Fibroblast of skin of right biceps (primary cell): ENCODE data around the gene ARFGAP1.

Experiments
- DNase-seq: peaks from one replicate; pipeline ENCODE4 v3.0.0-alpha.2; 2013

The ARFGAP1 gene

GRCh38 chr20:63280929-63281545, 8.4 kb downstream of the ARFGAP1 start:
- no peak for DNase-seq

DNA sequence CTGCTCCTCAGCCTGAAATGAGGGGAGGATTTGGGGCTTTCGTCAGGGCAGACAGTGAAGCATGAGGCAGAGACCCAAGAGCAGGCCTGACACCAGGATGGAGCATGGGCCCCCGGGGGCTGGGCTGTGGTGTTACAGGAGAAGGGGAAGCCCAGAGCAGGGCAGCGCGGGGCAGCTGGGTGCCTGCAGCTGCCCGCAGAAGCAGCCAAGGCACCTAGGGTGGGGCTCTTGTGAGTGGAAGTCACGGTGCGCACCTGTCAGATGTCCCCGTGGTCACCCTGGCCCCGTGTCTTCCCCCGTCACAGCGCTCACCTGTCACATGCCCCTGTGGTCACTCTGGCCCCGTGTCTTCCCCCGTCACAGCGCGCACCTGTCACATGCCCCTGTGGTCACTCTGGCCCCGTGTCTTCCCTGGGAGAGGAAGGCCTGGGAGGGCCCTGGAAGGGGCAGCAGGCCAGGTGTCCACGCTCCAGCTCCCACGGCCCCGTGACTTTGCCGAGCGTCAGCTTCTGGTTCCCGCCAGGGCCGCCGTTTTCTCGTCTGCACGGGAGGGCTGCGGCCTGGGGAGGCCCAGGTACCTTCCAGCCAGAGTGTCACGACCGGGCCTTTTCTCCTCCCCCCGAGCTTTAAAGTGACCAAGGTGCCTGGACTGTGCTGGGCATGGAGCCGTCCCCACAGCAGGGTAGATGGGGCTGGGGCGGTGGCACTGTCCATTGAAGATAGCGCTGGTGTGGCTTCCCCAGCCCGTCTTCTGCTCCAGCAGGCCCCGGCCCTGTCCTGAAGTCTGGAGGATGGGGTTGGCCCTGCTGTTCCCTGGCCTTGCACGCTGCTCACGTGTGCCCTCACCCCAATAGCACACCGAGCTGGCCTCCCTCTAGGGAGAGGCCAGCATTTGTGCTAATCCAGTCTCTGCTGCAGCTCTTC, 9.4 kb downstream of the ARFGAP1 start:
- DNase-seq: no peak

DNA sequence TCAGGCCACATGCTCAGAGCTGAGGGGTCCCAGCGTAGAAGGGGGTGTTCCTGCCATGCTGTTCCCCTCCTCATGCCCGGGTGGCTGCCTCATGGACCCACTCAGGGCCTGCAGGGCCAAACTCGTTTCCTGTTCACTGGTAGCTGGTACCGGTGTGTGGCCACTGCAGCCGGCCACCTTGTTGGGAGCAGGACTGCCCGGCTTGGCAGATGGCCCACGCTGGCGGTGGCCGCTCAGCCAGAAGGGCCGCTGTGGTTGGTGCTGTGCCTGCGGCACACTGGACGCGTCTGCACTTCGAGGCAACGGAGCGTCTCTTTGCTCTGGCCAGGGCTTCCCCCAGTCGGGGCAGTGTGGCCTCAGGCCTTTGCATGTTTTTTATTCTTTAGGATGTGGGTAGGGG, 10.3 kb downstream of the ARFGAP1 start:
- no peak for DNase-seq

- no peak for DNase-seq
These were observed 10.9 kb downstream of the ARFGAP1 start for GRCh38 chr20:63283397-63284082.

DNA sequence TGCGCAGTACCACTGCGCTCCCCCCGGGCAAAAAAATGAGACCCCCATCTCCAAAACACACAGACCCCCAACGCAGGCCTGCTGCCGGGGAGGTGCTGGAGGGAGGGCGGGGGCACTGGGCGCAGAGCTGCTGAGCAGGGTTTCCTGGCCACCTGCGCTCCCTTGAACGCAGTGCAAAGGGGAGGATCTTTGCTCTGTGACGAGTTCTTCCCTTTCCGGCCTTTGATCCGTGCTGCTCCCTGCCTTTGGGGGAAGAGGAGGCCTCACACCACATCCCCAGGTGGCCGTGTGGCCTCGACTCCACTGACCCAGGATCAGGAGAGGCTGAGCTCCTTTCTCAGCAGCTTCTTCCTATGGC, 11.4 kb downstream of the ARFGAP1 start:
- DNase-seq: no peak

- DNase-seq: no peak
These were observed 11.9 kb downstream of the ARFGAP1 start for GRCh38 chr20:63284544-63284949.

DNA sequence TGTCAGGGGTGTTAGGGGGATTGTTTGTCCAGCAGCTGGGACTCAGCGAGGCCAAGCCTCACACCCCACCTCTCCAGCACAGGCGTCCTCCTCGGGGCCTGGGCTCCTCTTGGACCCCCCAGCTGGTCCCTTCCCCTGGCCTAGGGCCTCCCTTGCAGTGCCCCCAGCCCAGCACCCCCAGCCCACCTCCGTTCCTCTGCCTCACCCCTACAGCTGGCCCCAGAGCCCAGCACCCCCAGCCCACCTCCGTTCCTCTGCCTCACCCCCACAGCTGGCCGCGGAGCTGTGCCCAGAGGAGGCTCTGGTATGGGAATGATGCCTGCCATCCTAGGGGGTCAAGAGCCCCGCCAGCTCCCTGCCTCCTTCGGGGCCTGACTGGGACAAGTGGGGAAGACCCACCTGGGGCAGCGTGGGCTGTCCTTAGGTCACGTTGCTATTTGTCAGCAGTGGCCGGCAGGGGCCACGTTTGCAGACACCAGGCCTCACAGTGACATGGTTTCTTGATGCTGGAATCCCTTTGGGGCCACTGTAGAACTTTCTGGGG, 12.4 kb downstream of the ARFGAP1 start:
- DNase-seq: no peak

GRCh38 chr20:63285636-63286615, 13.3 kb downstream of the ARFGAP1 start:
- no peak for DNase-seq

DNA sequence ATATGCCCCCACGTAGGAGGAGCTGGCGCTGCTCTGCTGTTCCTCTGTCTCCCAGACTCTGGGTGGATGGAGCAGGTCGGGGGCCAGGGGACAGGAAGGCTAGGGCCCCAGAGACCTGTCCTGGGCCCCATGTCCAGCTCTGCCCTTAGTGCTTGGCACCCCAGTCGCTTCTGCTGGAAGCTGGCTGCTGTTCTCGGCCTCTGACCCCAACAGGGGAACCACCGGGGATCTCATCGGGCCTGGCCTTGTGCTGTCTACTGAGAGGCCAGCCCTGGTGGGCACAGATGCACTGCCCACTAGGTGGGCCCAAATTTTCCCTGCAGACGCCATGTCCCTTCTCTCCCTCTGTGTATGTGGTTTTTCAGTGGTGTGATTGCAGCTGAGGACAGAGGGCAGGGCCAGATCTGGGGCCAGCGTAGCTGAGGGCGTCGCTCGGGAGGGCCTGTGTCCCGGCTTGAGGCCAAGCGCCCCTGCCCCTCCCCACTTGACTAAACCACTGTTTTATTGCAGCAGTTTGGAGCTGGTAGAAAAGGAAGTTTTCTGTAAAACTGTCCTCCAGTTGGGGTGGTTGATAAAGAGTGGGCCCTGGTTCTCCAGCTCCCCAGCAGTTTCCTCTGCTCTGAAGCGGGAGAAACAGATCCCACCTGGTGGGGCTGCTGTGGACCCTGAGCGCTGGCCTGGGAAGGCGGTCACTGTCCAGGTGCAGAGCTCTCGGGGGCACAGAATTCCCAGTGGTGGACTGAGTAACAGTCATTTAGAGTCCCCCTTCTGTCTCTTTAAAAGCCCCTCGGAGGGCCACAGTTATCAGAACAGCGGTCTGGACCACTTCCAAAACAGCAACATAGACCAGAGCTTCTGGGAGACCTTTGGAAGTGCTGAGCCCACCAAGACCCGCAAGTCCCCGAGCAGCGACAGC, 14.4 kb downstream of the ARFGAP1 start:
- DNase-seq: no peak

DNA sequence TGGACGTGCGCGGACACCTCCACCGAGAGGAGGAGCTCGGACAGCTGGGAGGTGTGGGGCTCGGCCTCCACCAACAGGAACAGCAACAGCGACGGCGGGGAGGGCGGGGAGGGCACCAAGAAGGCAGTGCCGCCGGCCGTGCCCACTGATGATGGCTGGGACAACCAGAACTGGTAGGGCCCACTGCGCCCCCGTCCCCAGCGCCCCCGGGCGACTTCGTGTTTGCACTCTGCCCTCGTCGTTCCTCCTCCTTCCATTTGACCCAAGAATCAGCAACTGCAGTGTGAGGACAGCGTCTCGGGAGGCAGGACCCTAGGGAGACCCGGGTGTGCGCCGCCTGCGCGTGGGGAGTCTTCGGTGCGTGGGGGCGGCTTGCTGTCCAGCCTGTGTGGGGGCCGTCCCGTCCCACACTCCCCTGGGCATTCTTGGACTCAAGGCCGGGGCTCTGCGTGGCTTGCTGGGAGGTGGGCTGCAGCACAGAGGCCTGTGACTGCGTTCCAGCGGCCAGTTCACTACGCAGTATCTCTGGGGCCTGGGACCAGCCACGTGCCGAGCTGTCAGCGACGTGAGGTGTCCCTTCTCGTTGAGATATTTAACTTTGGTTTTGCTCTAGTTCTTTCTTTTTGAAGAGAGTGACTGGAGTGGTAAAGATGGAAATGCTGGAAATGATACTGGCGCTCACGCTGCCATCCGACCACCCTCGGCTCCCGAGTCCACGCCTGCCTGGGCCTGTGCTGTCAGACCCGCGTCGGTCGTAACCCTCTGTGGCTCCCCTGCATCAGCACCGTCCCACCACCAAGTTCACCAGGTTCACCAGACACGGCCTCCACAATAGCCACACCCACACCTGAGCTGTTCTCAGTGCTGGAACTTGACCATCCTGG, 15.3 kb downstream of the ARFGAP1 start:
- DNase-seq: no peak

- DNase-seq: no peak
These were observed 16.1 kb downstream of the ARFGAP1 start for GRCh38 chr20:63288581-63289251.

DNA sequence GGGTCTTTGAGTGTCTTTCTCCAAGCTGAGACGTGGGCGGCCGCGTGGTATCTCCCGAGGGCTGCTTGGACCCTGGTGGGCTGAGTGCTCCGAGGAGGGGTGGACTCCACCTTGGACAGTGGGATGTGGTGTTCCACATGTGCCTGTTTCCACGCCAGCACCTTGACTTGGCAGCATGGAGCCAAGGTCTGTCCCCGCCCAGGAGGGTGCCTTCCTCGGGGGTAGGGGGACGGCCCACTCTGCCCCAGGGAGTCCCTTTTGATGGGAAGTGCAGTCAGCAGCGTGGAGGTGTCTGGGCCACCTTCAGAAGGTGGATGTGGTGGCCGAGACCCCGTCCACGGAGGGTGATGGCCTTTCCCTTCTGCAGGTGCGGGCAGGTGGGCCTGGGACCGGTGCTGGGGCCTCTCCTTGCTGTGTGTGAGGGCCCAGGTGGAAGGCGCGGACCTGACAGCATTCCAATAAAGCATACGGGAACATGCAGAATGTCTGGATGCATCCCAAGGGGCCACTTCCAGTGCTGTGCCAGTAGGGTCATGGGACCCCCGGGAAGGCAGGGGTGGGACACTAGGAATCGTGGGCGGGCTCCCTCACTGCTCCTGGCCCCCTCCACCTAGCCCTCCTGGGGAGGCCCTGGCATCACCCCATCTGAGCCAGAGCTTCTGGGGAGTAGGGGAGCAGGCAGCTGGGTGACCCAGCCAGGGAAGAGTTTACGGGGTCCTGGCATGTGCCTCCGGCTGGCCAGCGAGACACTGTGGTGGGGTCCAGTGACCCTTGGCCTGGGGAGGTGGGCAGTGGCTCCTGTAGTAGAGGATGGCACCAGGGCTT, 16.9 kb downstream of the ARFGAP1 start:
- DNase-seq: no peak

DNA sequence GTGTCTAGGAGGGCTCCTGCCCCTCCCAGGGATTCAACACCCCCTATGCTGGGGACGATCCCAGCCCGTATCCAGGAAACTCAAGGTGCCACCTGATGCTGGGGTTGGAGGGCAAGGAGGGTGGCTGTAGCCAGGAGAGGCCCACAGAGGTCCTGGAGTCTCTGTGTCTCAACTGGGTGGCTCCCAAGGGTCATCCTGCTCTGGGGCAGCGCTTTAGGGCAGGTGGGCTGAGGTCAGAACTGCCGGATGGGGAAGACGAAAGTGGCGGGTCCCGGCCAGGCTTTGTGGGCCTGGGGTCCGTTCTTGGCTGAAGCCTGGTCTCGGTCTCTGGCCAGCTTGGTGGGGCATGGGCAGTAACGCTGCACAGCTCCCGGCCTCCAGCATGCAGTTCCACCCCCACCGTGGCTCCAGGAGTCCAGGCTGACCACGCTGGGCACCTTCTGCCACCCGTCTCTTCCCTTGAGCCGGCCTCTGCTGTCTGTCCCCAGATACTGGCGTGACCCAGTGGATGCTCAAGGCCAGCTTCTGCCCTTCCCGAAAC, 17.6 kb downstream of the ARFGAP1 start:
- no peak for DNase-seq

GRCh38 chr20:63290677-63291472, 18.3 kb downstream of the ARFGAP1 start:
- DNase-seq: peak; percentile 30

DNA sequence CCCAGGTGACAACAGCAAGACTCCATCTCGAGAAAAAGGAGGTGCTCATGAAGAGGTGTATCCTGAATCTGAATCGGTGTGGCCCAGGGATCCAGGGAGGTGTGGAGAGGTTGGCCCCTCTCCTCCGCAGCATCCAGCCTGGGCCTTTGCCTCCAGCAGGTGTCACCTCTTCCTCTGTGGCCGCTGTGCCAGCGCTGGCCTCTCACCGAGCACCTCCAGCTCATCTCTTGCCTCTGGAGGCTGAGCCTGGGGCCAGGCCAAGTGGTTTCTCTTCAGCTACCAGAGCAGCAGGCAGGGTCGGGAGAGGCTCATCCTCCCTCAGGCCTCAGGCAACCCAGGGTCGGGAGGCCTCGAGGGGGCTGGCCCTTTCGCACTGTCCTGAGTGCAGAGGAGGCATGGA, 19.2 kb downstream of the ARFGAP1 start:
- DNase-seq: no peak

GRCh38 chr20:63292292-63292701, 19.7 kb downstream of the ARFGAP1 start:
- DNase-seq: no peak

DNA sequence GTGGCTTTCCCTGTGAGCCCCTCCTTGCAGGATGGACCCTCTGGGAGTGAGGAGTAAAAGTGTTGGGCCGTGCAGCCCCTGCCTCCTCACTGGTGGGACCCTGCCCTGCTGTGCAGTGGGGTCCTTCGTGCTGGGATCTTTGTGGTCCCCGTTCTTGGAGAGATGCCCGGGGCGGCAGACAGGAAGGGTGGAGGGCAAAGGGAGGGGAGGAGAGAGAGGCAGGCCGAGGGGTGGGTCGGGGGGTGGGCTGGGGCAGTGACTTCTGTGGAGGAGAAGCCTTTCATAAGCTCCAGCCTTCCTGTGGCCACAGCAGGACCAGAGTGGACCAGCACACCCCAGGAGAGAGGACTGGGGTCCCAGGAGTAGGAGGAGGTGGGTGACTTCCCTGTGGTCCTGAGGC, 20.3 kb downstream of the ARFGAP1 start, which contains the start of gene COL20A1:
Gene COL20A1, plus strand, starts transcription at position 283 of the 400 bp plus-strand sequence. CDS start 1,922 bp downstream, outside the sequence.
- no peak for DNase-seq
